Sigmoid colon (tissue), 4 donors: ENCODE measurements around the gene LRRC31.

Source experiments
- EP300 ChIP-seq, 4 donors: sonication (generic); formaldehyde crosslinking; IDR thresholded peaks; one replicate each; pipeline ENCODE4 v1.6.1; 2017; ENCODE audit warnings: antibody characterized with exemption in 4 of 4
- POLR2A ChIP-seq, 2 donors: fragments of 450-650 bp; IDR thresholded peaks; one replicate each; pipeline ENCODE4 v1.6.1; 2016; ENCODE audit warnings: antibody characterized with exemption in 2 of 2, mild to moderate bottlenecking in 2 of 2, moderate library complexity in 2 of 2
- POLR2AphosphoS5 ChIP-seq, 4 donors: sonication (generic); formaldehyde crosslinking; IDR thresholded peaks; one replicate each; pipeline ENCODE4 v1.6.1; 2017; ENCODE audit warnings: antibody characterized with exemption in 4 of 4
- TF ChIP-seq, protein P1 (sequence below), 4 experiments: fragments of 450-650 bp in 3 of 4; fragments of 200-600 bp in 1 of 4; IDR thresholded peaks; one replicate each; pipeline ENCODE4 v1.5.1; 2016 to 2019; ENCODE audit warnings: antibody characterized with exemption in 4 of 4, mild to moderate bottlenecking in 3 of 4, moderate library complexity in 2 of 4

DNA sequence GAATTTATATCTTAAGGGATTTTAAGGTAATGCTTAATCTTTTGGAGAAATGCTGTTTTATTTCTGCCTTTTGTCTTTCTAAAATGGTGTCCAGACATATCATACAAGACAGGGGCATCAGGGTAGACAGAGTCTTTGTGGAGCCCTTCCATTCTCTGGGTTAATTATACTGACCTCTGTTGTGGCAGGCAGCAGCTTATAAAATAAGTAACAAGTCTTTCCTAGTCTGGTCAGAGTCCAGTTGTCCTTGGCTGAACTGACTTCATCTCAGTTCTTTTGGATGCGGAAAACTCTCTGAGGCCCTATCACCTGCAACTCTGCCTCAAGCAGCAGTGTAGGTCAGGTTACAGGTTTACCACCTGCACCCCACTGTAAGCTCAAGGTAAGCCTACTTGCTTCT is 77.4 kb downstream of the LRRC31 start:
- no peak for TF ChIP-seq POLR2AphosphoS5 (IDR thresholded peaks at IDR 0.05)
- TF ChIP-seq, protein P1, sequence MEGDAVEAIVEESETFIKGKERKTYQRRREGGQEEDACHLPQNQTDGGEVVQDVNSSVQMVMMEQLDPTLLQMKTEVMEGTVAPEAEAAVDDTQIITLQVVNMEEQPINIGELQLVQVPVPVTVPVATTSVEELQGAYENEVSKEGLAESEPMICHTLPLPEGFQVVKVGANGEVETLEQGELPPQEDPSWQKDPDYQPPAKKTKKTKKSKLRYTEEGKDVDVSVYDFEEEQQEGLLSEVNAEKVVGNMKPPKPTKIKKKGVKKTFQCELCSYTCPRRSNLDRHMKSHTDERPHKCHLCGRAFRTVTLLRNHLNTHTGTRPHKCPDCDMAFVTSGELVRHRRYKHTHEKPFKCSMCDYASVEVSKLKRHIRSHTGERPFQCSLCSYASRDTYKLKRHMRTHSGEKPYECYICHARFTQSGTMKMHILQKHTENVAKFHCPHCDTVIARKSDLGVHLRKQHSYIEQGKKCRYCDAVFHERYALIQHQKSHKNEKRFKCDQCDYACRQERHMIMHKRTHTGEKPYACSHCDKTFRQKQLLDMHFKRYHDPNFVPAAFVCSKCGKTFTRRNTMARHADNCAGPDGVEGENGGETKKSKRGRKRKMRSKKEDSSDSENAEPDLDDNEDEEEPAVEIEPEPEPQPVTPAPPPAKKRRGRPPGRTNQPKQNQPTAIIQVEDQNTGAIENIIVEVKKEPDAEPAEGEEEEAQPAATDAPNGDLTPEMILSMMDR (IDR thresholded peaks at IDR 0.05), result no peak
- no peak for TF ChIP-seq EP300 (IDR thresholded peaks at IDR 0.05)
- TF ChIP-seq POLR2A (IDR thresholded peaks at IDR 0.05), result no peak
